OCI-LY1 (cell line): ENCODE results near the gene NIPAL3.

ENCODE experiments used
- H2AFZ ChIP-seq: fragments of 200-600 bp; sonication (generic), shearing (Covaris generic); 2 replicates; pipeline ENCODE4 v1.6.0; 2014; ENCODE audit warnings: antibody characterized with exemption, mild to moderate bottlenecking, low read length
- H3F3A ChIP-seq: fragments of 200-600 bp; sonication (generic), shearing (Covaris generic); 2 replicates; pipeline ENCODE4 v1.6.0; 2014; ENCODE audit warnings: mild to moderate bottlenecking, antibody characterized with exemption, low read length, moderate library complexity; ENCODE audit not compliant: insufficient read depth
- H3K27ac ChIP-seq: fragments of 200-600 bp; sonication (generic); 2 replicates; pipeline ENCODE4 v1.5.1; 2014; ENCODE audit warnings: low read length, mixed run types, mild to moderate bottlenecking, low read depth; ENCODE audit not compliant: poor library complexity, severe bottlenecking
- H3K27me3 ChIP-seq: fragments of 200-600 bp; sonication (generic); 2 replicates; pipeline ENCODE4 v1.6.0; 2014; ENCODE audit warnings: antibody characterized with exemption, mild to moderate bottlenecking, low read length, moderate library complexity; ENCODE audit not compliant: insufficient read depth
- H3K36me3 ChIP-seq: fragments of 200-600 bp; sonication (generic); 2 replicates; pipeline ENCODE4 v1.6.1; 2014; ENCODE audit warnings: mild to moderate bottlenecking, antibody characterized with exemption, low read length, moderate library complexity, mixed read lengths; ENCODE audit not compliant: insufficient read depth
- H3K4me1 ChIP-seq: fragments of 200-600 bp; sonication (generic); 2 replicates; pipeline ENCODE4 v1.5.1; 2014; ENCODE audit warnings: mild to moderate bottlenecking, low read length, moderate library complexity; ENCODE audit not compliant: insufficient read depth, severe bottlenecking
- H3K4me2 ChIP-seq: fragments of 200-600 bp; sonication (generic), shearing (Covaris generic); 2 replicates; pipeline ENCODE4 v1.6.1; 2014; ENCODE audit warnings: low read length
- H3K4me3 ChIP-seq: fragments of 200-600 bp; sonication (generic); 2 replicates; pipeline ENCODE4 v1.5.1; 2014; ENCODE audit warnings: low read length, low read depth, mild to moderate bottlenecking, mixed read lengths; ENCODE audit not compliant: poor library complexity, severe bottlenecking
- H3K79me2 ChIP-seq: fragments of 200-600 bp; shearing (Covaris generic); 2 replicates; pipeline ENCODE4 v1.6.1; 2016; ENCODE audit warnings: mixed run types, low read length, mixed read lengths; ENCODE audit not compliant: insufficient read depth
- H3K9ac ChIP-seq: fragments of 200-600 bp; sonication (generic), shearing (Covaris generic); 2 replicates; pipeline ENCODE4 v1.6.1; 2014; ENCODE audit warnings: mild to moderate bottlenecking, low read length, mixed read lengths
- H3K9me2 ChIP-seq: fragments of 200-600 bp; sonication (generic), shearing (Covaris generic); 2 replicates; pipeline ENCODE4 v1.6.1; 2014; ENCODE audit warnings: low read depth, mild to moderate bottlenecking, low read length, mixed read lengths
- H3K9me3 ChIP-seq: fragments of 200-600 bp; shearing (Covaris generic); 2 replicates; pipeline ENCODE4 v1.6.1; 2014; ENCODE audit warnings: low read length, mixed read lengths
- H4K20me1 ChIP-seq: fragments of 200-600 bp; sonication (generic), shearing (Covaris generic); 2 replicates; pipeline ENCODE4 v1.6.0; 2016; ENCODE audit warnings: mild to moderate bottlenecking, low read length; ENCODE audit not compliant: insufficient read depth
- CTCF ChIP-seq: fragments of 200-600 bp; sonication (generic), shearing (Covaris generic); IDR thresholded peaks from 2 replicates; pipeline ENCODE4 v1.5.1; 2017; ENCODE audit warnings: mild to moderate bottlenecking, antibody characterized with exemption, low read length, moderate library complexity, mixed read lengths
- EZH2 ChIP-seq: fragments of 200-600 bp; sonication (generic), shearing (Covaris generic); IDR thresholded peaks from 2 replicates; pipeline ENCODE4 v1.8.0; 2017; ENCODE audit warnings: borderline replicate concordance, mixed run types, mild to moderate bottlenecking, antibody characterized with exemption, low read length, moderate library complexity, mixed read lengths

NIPAL3 gene

GRCh38 chr1:24477309-24477708, 61.7 kb downstream of the NIPAL3 start:
- Histone ChIP-seq H3K9ac (no peak overlapping the region), H3K36me3 (no peaks in the 10 kb centered on the region), H3K4me2 (no peak overlapping the region), H3K9me2 (no peaks in the 10 kb centered on the region), H3K27me3 (no peaks in the 10 kb centered on the region), H3K79me2 (no peaks in the 10 kb centered on the region), H3K9me3 (no peaks in the 10 kb centered on the region), H3K4me1 (peaks cover 13% of the 10 kb centered on the region), H2AFZ (no peak overlapping the region), H3K4me3 (no peak overlapping the region), H3F3A (no peaks in the 10 kb centered on the region), H4K20me1 (no peaks in the 10 kb centered on the region), H3K27ac (no peak overlapping the region)
- TF ChIP-seq EZH2 = no peak
- TF ChIP-seq CTCF = no peak

GRCh38 chr1:24481101-24481500, 65.5 kb downstream of the NIPAL3 start:
- Histone ChIP-seq H3K9ac (no peak overlapping the region), H4K20me1 (no peaks in the 10 kb centered on the region), H3K4me1 (peaks cover 13% of the 10 kb centered on the region), H3K9me2 (no peaks in the 10 kb centered on the region), H3K27ac (peak overlapping the region; percentile 33), H3K79me2 (no peaks in the 10 kb centered on the region), H2AFZ (peak overlapping the region; percentile 55), H3F3A (no peaks in the 10 kb centered on the region), H3K27me3 (no peaks in the 10 kb centered on the region), H3K36me3 (no peaks in the 10 kb centered on the region), H3K4me2 (peak overlapping the region; percentile 11), H3K9me3 (no peaks in the 10 kb centered on the region), H3K4me3 (no peak overlapping the region)
- TF ChIP-seq EZH2 (no peak), CTCF (no peak)

- Histone ChIP-seq H3K9ac (no peak overlapping the region), H3K9me2 (no peaks in the 10 kb centered on the region), H3K27me3 (no peaks in the 10 kb centered on the region), H3K4me2 (no peak overlapping the region), H3K4me3 (no peak overlapping the region), H3K9me3 (no peaks in the 10 kb centered on the region), H4K20me1 (no peaks in the 10 kb centered on the region), H3F3A (no peaks in the 10 kb centered on the region), H3K27ac (peak overlapping the region; percentile 33), H2AFZ (0 out of 2 replicates have a peak overlapping the region, but pooled peaks have one; percentile 55), H3K36me3 (no peaks in the 10 kb centered on the region), H3K79me2 (no peaks in the 10 kb centered on the region), H3K4me1 (peaks cover 19% of the 10 kb centered on the region)
- no peak for TF ChIP-seq CTCF
- no peak for TF ChIP-seq EZH2
Observed at GRCh38 chr1:24481843-24482610, 66.4 kb downstream of the NIPAL3 start.
